HEK293 (cell line): Measurements from ENCODE around the gene GNS.

Experiments used
- CTCF ChIA-PET: fragments of 350-600 bp; formaldehyde crosslinking; extraction: SDS; loops from one replicate; lab custom pipeline; 2021; ENCODE audit warnings: antibody characterized with exemption; lab: Yijun Ruan, JAX
- POLR2A ChIA-PET: fragments of 300-600 bp; formaldehyde crosslinking; extraction: SDS; loops from one replicate; lab custom pipeline; 2020; ENCODE audit warnings: antibody characterized with exemption, inconsistent platforms; lab: Yijun Ruan, JAX
- H3K27ac ChIP-seq: fragments of 200-500 bp; sonication (Bioruptor generic); 2 replicates; pipeline ENCODE4 v1.5.1; 2014; ENCODE audit warnings: low read depth, low read length, control low read depth, inconsistent platforms; ENCODE audit errors: extremely low read depth
- H3K36me3 ChIP-seq, 2 experiments: fragments of 200-500 bp in 1 of 2; sonication (Bioruptor generic) in 1 of 2; 1 replicate in 1 of 2; 2 replicates in 1 of 2; pipeline ENCODE4 v1.5.1; 2014 to 2017; ENCODE audit warnings: inconsistent platforms in 2 of 2, low read length in 2 of 2; ENCODE audit not compliant: control insufficient read depth in 2 of 2, insufficient read depth in 1 of 2
- H3K4me1 ChIP-seq: fragments of 200-500 bp; sonication (Bioruptor generic); 2 replicates; pipeline ENCODE4 v1.5.1; 2014; ENCODE audit warnings: mild to moderate bottlenecking, low read length, inconsistent platforms; ENCODE audit not compliant: control insufficient read depth, insufficient read depth
- H3K4me3 ChIP-seq: 2 replicates; pipeline ENCODE4 v1.5.1; 2011; ENCODE audit warnings: low read depth, mild to moderate bottlenecking, control low read depth, low read length, moderate library complexity
- H3K9me3 ChIP-seq: fragments of 200-500 bp; sonication (Bioruptor generic); 2 replicates; pipeline ENCODE4 v1.5.1; 2014; ENCODE audit warnings: low read depth, low read length, inconsistent platforms; ENCODE audit not compliant: control insufficient read depth, insufficient read depth
- PATZ1 ChIP-seq: fragments of 450-650 bp; formaldehyde crosslinking; IDR thresholded peaks from 2 replicates; pipeline ENCODE4 v1.5.1; 2016; ENCODE audit warnings: missing biosample characterization, missing genetic modification characterization
- PRDM2 ChIP-seq: fragments of 450-650 bp; formaldehyde crosslinking; IDR thresholded peaks from 2 replicates; pipeline ENCODE4 v1.5.1; 2016; ENCODE audit warnings: missing biosample characterization, missing genetic modification characterization, borderline replicate concordance
- SP2 ChIP-seq: fragments of 450-650 bp; formaldehyde crosslinking; IDR thresholded peaks from 2 replicates; pipeline ENCODE4 v1.5.1; 2016; ENCODE audit warnings: missing biosample characterization, missing genetic modification characterization
- ZBTB11 ChIP-seq: fragments of 450-650 bp; formaldehyde crosslinking; conservative IDR thresholded peaks from 2 replicates; pipeline ENCODE4 v1.5.1; 2016; ENCODE audit warnings: low read depth, missing biosample characterization, missing genetic modification characterization
- ZNF10 ChIP-seq: fragments of 450-650 bp; formaldehyde crosslinking; IDR thresholded peaks from 2 replicates; pipeline ENCODE4 v1.5.1; 2017; ENCODE audit warnings: missing biosample characterization, missing genetic modification characterization
- ZNF146 ChIP-seq: fragments of 450-650 bp; formaldehyde crosslinking; IDR thresholded peaks from 2 replicates; pipeline ENCODE4 v1.5.1; 2016; ENCODE audit warnings: missing biosample characterization, missing genetic modification characterization
- ZNF239 ChIP-seq: fragments of 450-650 bp; formaldehyde crosslinking; IDR thresholded peaks from 2 replicates; pipeline ENCODE4 v1.5.1; 2016; ENCODE audit warnings: missing biosample characterization, missing genetic modification characterization
- ZNF37A ChIP-seq: fragments of 450-650 bp; IDR thresholded peaks from 2 replicates; pipeline ENCODE4 v1.5.1; 2018; ENCODE audit warnings: missing biosample characterization, missing genetic modification characterization
- ZNF426 ChIP-seq: fragments of 450-650 bp; formaldehyde crosslinking; IDR thresholded peaks from 2 replicates; pipeline ENCODE4 v1.5.1; 2017; ENCODE audit warnings: missing biosample characterization, missing genetic modification characterization, mild to moderate bottlenecking, inconsistent platforms, moderate library complexity
- ZNF433 ChIP-seq: fragments of 450-650 bp; formaldehyde crosslinking; IDR thresholded peaks from 2 replicates; pipeline ENCODE4 v1.5.1; 2016; ENCODE audit warnings: missing biosample characterization, missing genetic modification characterization, low read depth
- ZNF521 ChIP-seq: fragments of 450-650 bp; formaldehyde crosslinking; IDR thresholded peaks from 2 replicates; pipeline ENCODE4 v1.5.1; 2017; ENCODE audit warnings: missing biosample characterization, mild to moderate bottlenecking, missing genetic modification characterization
- ZNF561 ChIP-seq: fragments of 450-650 bp; IDR thresholded peaks from 2 replicates; pipeline ENCODE4 v1.5.1; 2018; ENCODE audit warnings: missing biosample characterization, missing genetic modification characterization, borderline replicate concordance
- ZNF660 ChIP-seq: fragments of 450-650 bp; IDR thresholded peaks from 2 replicates; pipeline ENCODE4 v1.5.1; 2018; ENCODE audit warnings: missing biosample characterization, mild to moderate bottlenecking, missing genetic modification characterization
- TF ChIP-seq, protein P1 (sequence below): fragments of 450-650 bp; formaldehyde crosslinking; IDR thresholded peaks from 2 replicates; pipeline ENCODE4 v1.5.1; 2016; ENCODE audit warnings: missing biosample characterization, missing genetic modification characterization, low read depth
- TF ChIP-seq, protein P2 (sequence below): fragments of 450-650 bp; formaldehyde crosslinking; IDR thresholded peaks from 2 replicates; pipeline ENCODE4 v1.5.1; 2016; ENCODE audit warnings: missing biosample characterization, missing genetic modification characterization

GNS gene

GRCh38 chr12:64709429-64709828 lies 49.8 kb downstream of the GNS start:
- ChIA-PET CTCF (interaction anchor here (3.9 kb wide), 1 partner anchor 12 kb away, joined by 20 read pairs; no protein-coding TSS in a partner anchor), POLR2A (no interaction called here)
- Histone ChIP-seq H3K36me3 (peaks cover 0 to 11% of the 10 kb centered on the region in 2 experiments; a peak in 1 of 3 replicates), H3K9me3 (no peaks in the 10 kb centered on the region), H3K27ac (no peak overlapping the region), H3K4me1 (no peaks in the 10 kb centered on the region), H3K4me3 (no peak overlapping the region)
- no peak for TF ChIP-seq ZNF37A
- no peak for TF ChIP-seq PATZ1 (tag by site-specific recombination)
- no peak for TF ChIP-seq ZNF660 (tag by site-specific recombination)
- no peak for TF ChIP-seq ZNF10
- TF ChIP-seq ZNF561 (tag by site-specific recombination): no peak
- TF ChIP-seq ZNF426 (tag by site-specific recombination): no peak
- TF ChIP-seq, protein P1, sequence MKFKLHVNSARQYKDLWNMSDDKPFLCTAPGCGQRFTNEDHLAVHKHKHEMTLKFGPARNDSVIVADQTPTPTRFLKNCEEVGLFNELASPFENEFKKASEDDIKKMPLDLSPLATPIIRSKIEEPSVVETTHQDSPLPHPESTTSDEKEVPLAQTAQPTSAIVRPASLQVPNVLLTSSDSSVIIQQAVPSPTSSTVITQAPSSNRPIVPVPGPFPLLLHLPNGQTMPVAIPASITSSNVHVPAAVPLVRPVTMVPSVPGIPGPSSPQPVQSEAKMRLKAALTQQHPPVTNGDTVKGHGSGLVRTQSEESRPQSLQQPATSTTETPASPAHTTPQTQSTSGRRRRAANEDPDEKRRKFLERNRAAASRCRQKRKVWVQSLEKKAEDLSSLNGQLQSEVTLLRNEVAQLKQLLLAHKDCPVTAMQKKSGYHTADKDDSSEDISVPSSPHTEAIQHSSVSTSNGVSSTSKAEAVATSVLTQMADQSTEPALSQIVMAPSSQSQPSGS (tag by site-specific recombination): no peak
- no peak for TF ChIP-seq ZNF239

GRCh38 chr12:64707926-64708325 lies 51.3 kb downstream of the GNS start:
- peaks cover 0 to 3% of the 10 kb centered on the region in 2 experiments; a peak in 1 of 3 replicates for H3K36me3 ChIP-seq
- no peak overlapping the region for H3K27ac ChIP-seq
- TF ChIP-seq ZBTB11 (no peak), ZNF521 (no peak), ZNF146 (tag by site-specific recombination) (no peak), ZNF433 (no peak), SP2 (no peak), PRDM2 (tag by site-specific recombination) (no peak)
- TF ChIP-seq, protein P2, sequence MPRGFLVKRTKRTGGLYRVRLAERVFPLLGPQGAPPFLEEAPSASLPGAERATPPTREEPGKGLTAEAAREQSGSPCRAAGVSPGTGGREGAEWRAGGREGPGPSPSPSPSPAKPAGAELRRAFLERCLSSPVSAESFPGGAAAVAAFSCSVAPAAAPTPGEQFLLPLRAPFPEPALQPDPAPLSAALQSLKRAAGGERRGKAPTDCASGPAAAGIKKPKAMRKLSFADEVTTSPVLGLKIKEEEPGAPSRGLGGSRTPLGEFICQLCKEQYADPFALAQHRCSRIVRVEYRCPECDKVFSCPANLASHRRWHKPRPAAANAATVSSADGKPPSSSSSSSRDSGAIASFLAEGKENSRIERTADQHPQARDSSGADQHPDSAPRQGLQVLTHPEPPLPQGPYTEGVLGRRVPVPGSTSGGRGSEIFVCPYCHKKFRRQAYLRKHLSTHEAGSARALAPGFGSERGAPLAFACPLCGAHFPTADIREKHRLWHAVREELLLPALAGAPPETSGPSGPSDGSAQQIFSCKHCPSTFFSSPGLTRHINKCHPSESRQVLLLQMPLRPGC (tag by site-specific recombination): no peak
- ChIA-PET CTCF (interaction anchor here (2.0 to 3.9 kb wide), 2 partner anchors 11 to 158 kb away, joined by 10 to 20 read pairs; no protein-coding TSS in a partner anchor), POLR2A (no interaction called here)
- no peaks in the 10 kb centered on the region for H3K9me3 ChIP-seq
- no peak overlapping the region for H3K4me3 ChIP-seq
- no peaks in the 10 kb centered on the region for H3K4me1 ChIP-seq
